ENCODE measurements around the gene VPS54.
"Not testable (repeated sequence)": the region's sequence is repeated elsewhere in the genome, so short reads cannot be mapped to it uniquely, and the experiment has no call there.

The VPS54 gene

DNA sequence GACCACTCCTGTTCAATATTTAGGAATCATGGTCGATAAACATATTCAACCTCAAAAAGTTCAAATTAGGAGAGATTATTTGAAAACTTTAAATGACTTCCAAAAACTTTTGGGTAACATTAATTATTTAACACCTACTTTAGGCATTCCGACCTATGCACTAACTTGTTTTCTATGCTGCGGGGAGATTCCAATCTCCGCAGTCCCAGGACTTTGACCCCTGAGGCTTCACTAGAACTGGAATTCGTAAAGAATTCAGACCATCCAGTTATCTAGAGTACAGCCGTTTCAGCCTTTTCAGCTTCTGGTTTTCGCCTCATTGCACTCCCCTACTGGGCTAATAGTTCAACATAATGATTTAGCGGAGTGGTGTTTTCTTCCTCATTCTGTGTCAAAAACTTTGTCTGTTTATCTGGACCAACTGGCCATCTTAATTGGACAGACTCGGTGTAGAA lies 26.1 kb downstream of the VPS54 start:
- not testable (repeated sequence) for FAIRE-seq

DNA sequence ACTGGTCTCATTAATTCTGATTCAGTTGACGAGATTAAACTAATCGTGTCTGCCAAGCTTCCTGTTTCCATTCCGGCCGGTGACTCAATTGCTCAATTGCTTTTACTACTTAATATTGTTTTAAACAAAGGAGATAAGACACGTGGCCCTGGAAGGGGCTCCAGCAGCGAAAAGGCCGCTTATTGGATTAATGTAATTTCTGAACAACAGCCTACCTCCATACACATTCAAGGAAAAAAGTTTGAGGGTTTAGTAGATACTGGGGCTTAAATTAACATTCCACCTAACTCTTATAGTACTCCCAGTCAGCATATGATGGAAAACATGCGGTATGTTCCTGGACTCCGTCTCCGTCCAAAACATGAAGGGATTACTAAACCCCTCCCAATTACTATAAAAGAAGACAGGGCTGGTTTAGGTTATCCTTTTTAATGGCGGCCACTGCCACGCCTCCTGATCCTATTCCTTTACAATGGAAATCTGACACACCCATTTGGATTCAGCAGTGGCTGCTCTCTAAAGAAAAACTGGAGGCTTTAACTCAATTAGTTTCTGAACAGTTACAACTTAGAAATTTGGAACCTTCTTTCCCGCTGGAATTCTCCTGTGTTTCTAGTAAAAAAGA lies 27.1 kb downstream of the VPS54 start:
- no peak for FAIRE-seq

GRCh38 chr2:63991173-63991999 lies 27.8 kb downstream of the VPS54 start:
- FAIRE-seq = not testable (repeated sequence)

GRCh38 chr2:63990072-63990471 lies 29.2 kb downstream of the VPS54 start:
- FAIRE-seq = no peak

DNA sequence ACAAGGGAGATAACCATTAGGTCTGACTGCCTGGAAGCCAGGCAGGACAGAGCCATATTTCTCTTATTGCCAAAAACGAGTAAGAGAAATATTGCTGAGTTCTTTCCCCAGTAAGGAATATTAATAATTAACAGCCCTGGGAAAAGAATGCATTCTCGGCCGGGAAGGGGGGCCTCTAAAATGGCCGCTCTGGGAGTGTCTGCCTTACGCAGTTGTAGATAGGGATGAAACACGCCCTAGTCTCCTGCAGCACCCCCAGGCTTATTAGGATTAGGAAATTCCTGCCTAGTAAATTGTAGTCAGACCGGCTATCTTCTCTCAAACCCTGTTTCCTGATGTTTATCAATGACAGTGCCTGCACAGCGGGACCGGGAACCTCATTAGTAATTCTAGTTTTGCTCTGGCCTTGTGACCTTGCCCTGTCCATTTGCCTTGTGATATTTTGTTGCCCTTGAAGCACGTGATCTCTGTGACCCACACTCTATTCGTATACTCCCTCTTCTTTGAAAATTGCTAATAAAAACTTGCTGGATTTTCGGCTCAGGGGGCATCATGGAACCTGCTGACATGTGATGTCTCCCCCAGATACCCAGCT lies 30.3 kb downstream of the VPS54 start:
- FAIRE-seq = not testable (repeated sequence)

- FAIRE-seq = no peak
Observed at GRCh38 chr2:63984606-63985359, 34.4 kb downstream of the VPS54 start.

DNA sequence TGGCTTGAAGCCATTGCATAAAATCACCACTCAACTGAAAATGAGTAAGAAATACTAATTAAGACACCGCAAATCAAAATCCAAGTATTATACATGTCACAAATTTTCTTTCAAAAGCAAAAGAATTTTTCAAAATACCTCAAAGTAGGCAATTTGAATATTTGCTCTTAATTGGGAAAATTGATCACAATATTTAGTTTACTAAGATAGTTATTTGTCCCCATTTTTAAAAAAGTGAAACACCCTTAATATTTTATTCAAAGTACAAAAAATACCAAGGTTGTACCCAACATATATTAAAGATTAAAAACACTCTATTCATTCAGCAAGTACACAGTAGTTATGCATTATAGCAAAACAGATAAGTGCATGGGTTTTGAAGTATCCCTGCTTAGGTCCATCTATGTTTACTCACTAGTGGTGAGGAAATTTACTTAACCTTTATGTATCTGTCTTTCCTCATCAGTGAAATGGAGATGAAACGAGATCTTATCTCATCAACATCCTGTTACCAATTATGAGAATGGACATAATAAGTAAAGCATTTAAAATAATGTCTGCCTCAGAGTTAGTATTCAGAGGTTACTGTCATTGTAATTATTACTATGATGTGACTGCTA lies 35.1 kb downstream of the VPS54 start:
- FAIRE-seq = no peak

GRCh38 chr2:63982335-63982734 lies 36.9 kb downstream of the VPS54 start:
- FAIRE-seq = no peak

DNA sequence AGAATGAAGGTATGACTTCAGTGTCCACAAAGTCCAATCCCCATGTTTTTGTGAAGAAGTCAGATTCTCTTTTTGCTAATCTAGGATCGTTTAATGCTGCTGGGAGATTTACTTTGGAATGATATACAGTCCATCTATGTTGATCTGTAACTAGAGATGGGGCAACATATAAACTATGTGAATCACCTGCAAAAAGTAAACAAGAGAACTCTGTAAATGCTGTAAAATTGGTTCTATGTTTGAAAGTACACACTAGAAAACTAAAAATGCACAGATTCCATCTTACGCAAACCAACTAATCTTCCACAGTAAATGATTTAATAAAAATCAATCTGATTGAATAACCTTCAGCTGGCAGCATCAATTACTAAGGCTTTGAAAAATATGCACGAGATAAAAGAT lies 37.5 kb downstream of the VPS54 start:
- FAIRE-seq = no peak

- no peak for FAIRE-seq
Observed at GRCh38 chr2:63980794-63981193, 38.4 kb downstream of the VPS54 start.

GRCh38 chr2:63977904-63978303 lies 41.3 kb downstream of the VPS54 start:
- no peak for FAIRE-seq

- FAIRE-seq = no peak
Observed at GRCh38 chr2:63976125-63976510, 43.1 kb downstream of the VPS54 start.

- FAIRE-seq = no peak
Observed at GRCh38 chr2:63975437-63976124, 43.6 kb downstream of the VPS54 start.

DNA sequence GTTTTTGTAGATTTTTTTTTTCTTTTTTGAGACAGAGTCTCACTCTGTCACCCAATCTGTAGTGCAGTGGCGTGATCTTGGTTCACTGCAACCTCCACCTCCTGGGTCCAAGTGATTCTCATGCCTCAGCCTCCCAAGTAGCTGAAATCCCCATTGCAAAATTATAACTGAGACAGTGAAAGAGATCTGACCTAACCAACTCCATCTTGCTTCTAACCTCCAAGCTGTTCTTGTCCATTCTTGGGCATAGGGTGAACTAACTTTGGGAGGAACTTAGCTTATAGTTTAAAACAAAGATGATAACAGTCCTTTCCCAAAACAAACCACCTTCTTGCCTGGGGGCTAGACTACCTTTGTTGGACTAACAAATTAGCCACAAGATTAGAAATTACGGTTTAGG lies 44.2 kb downstream of the VPS54 start:
- FAIRE-seq = not testable (repeated sequence)

DNA sequence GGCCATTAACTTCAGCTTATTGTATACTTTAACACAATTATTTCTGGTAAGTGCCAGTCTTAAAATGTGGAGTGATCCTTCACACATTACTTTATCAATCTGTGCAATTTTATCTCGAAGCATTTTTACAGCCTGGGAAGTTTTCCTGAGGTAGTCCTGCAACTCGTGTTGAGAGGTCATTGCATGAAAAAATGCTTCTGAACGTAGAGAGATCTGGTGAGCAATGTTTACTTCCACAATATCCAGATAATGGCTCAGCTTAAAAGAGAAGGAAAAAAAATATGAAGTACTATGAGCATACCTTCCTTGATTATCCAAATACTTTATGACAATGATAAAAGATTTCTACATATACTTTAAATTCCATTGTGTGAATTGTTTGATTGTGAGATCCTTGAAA lies 57.0 kb downstream of the VPS54 start:
- no peak for FAIRE-seq

DNA sequence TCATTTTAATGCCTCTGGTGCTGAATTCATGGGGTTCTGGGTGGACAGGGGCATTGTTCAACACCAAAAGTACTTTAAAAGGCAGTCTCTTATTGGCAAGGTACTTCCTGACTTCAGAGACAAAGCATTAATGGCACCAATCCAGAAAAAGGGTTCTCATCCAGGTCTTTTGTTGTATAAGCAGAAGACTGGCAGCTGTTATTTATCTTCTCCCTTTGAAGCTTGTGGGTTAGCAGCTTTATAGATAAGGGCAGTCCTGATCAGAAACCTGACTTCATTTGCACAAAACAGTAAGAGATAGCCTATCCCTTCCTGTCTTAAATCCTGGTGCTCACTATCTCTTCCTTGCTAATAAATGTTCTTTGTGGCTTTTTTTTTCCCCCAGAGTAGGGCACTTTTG lies 68.8 kb downstream of the VPS54 start:
- FAIRE-seq = no peak

DNA sequence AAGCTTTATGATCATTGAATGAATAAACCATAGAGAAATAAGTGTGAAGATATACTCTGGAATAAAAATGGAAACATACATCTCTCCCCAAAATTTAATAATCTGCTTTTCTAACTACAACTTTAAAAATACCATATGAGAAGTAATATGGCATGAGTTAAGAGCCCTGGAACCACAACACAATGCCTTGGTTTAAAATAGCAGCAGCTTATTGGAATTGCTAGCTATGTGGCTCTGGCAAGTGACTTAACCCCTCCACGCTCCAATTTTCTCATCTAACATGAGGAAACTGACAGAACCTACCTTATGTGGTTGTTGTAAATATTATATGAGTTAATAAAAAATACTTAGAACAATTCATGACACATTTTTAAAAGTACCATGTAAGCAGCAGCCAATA lies 76.4 kb downstream of the VPS54 start:
- no peak for FAIRE-seq

- FAIRE-seq = not testable (repeated sequence)
Observed at GRCh38 chr2:63932104-63932503, 87.1 kb downstream of the VPS54 start.

DNA sequence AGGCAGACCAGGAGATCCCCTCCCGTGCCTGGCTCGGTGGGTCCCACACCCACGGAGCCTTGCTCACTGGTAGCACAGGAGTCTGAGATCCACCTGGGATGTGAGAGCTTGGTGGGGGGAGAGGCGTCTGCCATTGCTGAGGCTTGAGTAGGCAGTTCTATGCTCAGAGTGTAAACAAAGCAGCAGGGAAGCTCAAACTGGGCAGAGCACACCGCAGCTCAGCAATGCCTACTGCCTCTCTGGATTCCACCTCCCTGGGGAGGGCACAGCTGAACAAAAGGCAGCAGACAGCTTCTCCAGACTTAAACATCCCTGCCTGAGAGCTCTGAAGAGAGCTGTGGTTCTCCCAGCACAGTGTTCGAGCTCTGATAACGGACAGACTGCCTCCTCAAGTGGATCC lies 92.4 kb downstream of the VPS54 start:
- FAIRE-seq = no peak

DNA sequence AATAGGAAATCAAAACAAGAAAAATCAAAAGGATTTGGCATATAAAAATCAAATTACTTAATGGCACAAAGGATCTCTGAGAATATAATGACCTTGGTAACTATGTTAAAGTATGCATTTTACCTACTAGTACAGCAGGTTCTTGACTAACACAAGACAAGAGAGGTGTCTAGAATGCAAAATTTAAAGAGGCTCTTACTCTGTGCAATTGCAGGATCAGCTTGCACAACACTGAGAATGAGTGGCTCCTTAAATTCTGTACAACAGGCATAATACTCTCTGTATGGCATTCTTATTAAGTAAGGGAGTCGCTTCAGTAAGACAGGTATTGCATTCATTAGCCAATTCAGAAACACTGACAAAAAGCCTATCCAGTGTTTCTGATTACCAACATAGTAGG lies 104.9 kb downstream of the VPS54 start:
- FAIRE-seq = no peak

GRCh38 chr2:63903003-63903402 lies 116.2 kb downstream of the VPS54 start:
- FAIRE-seq = no peak

GRCh38 chr2:63902149-63902548 lies 117.1 kb downstream of the VPS54 start:
- FAIRE-seq = no peak
